Frontal cortex (tissue), 4 donors: Measurements from ENCODE around the gene IZUMO4. TPM values are rescaled to one million over a fixed set of nuclear protein-coding genes. Genes with fewer than 3 reads are reported as not detected.

ENCODE experiments used
- DNase-seq, 2 donors: peaks; one replicate each; pipeline ENCODE4 v3.0.0; 2012; ENCODE audit warnings: low spot score in 2 of 2
- FAIRE-seq: peaks from 2 replicates; lab custom pipeline; 2012; peaks lifted over from hg19 to GRCh38; lab: Jason Lieb, UNC
- total RNA-seq: library from RNA; depleted of rRNA; stranded (reverse); fragments of >200 nt; gene quantifications from one replicate; pipeline ENCODE4 v1.2.3, GENCODE V29; 2014
- donor health status: control.
- donor health status: control.
- donor health status: control.

IZUMO4 gene
- total RNA-seq, 1 donor from 2014 or later, result 2.9 TPM

- DNase-seq, result no peak
- FAIRE-seq, result no peak
Measured at GRCh38 chr19:2136796-2137195, 40.1 kb downstream of the IZUMO4 start.

- FAIRE-seq, result no peak
- DNase-seq, result no peak
Measured at GRCh38 chr19:2138061-2138728, 41.5 kb downstream of the IZUMO4 start.

- FAIRE-seq (no peak), DNase-seq (no peak)
Measured at GRCh38 chr19:2139385-2140137, 42.8 kb downstream of the IZUMO4 start.

GRCh38 chr19:2140138-2140569 is 43.4 kb downstream of the IZUMO4 start:
- FAIRE-seq, result no peak

DNA sequence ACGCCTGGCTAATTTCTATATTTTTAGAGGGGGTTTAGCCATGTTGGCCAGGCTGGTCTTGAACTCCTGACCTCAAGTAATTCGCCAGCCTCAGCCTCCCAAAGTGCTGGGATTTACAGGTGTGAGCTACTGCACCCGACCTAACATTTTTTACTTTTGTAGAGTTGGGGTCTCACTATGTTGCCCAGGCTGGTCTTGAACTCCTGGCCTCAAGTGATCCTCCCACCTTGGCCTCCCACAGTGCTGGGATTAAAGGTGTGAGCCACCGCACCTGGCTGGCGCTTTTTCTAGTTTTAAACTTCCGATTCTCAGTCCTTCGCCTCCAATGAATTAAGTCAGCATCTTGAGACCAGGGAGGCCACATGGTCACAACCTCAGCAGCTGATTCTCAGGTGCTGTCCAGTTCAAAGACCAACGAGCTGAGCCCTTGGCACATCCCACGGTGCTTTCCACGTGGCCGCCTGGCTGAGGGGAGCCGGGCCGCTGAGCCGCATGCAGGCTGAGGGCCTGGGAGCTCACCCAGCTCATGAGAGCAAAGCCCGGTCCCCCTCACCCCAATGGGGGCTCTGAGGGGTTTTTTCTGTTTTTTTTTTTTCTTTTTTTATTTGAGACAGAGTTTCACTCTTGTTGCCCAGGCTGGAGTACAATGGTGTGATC is 45.6 kb downstream of the IZUMO4 start:
- DNase-seq, result no peak
- no peak for FAIRE-seq

More at GRCh38 chr19:2140138-2140569, 43.4 kb downstream of the IZUMO4 start:
- no peak for DNase-seq

GRCh38 chr19:2144190-2144589 is 47.5 kb downstream of the IZUMO4 start:
- no peak for FAIRE-seq

DNA sequence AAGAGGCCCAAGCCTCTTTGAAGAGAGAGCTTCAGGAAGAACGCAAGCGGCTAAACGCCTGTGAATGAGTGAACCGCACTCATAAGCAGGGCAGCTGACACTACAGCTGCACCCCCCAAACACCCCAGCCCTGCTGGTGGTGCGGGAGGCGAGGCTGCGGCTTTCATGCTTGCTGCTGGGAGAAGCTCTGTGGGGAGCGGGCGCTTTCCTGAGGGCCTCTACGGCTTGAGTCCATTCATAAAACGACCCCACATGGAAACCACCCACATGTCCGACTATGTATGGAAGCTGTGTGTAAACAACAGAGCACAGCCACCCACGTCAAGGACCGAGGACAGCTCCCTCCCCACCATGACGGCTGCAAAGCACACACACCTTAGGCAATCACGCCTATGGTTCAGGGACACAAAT is 49.1 kb downstream of the IZUMO4 start:
- DNase-seq (no peak), FAIRE-seq (no peak)

More at GRCh38 chr19:2144190-2144589, 47.5 kb downstream of the IZUMO4 start:
- no peak for DNase-seq

DNA sequence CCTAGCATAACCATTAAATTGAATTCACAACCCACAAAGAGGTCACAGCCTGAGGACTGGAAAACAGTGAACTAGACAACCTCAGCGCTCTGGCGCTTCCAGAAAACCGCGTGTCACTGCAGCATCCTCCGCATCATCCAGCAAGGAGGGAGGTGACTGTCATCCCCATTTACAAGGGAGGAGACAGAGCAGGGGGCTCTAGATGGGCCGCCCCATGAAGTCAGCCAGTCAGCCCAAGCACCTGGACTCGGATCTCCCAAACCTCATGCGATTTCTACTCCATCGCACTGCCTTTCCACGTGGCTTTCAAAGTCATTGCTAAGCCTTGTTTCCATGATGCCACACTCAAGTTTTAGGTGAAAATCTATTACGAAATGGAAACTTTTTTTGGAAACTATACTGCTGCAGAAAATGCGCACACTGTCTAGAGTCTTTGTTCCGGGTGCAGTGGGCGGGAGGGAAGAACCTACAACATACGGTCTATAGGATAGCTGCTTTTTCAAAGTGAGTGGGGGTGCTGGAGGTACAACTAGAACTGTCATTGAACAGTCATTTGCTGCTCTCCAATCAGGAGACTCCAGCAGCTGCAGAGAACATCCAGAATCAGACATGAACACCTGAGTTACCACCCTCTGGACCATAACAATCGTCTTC is 51.9 kb downstream of the IZUMO4 start:
- no peak for DNase-seq
- no peak for FAIRE-seq

Other genes with a start within 250 kb of the IZUMO4 start
- gene REXO1, start 248.4 kb upstream of the IZUMO4 start, total RNA-seq, result 5.3 TPM
- gene KLF16, start 233.3 kb upstream of the IZUMO4 start, total RNA-seq, result 2.9 TPM
- gene ABHD17A, start 211.4 kb upstream of the IZUMO4 start, total RNA-seq, result 42.0 TPM
- 1.2 TPM for gene ADAT3, start 191.5 kb upstream of the IZUMO4 start, total RNA-seq
- gene SCAMP4, start 191.5 kb upstream of the IZUMO4 start, total RNA-seq, result 11.4 TPM
- 41.6 TPM for gene CSNK1G2, start 155.7 kb upstream of the IZUMO4 start, total RNA-seq
- gene BTBD2, start 81.2 kb upstream of the IZUMO4 start, total RNA-seq, result 41.2 TPM
- gene MKNK2, start 45.7 kb upstream of the IZUMO4 start, total RNA-seq, result 18.3 TPM
- 9.4 TPM for gene MOB3A, start 589 bp upstream of the IZUMO4 start, total RNA-seq
- gene AP3D1, start 54.7 kb downstream of the IZUMO4 start, total RNA-seq, result 58.3 TPM
- 4.1 TPM for gene DOT1L, start 67.0 kb downstream of the IZUMO4 start, total RNA-seq
- gene PLEKHJ1, start 139.4 kb downstream of the IZUMO4 start, total RNA-seq, result 40.8 TPM
- gene SF3A2, start 139.9 kb downstream of the IZUMO4 start, total RNA-seq, result 23.2 TPM
- 0.82 TPM for gene AMH, start 152.4 kb downstream of the IZUMO4 start, total RNA-seq
- 2.0 TPM for gene JSRP1, start 159.5 kb downstream of the IZUMO4 start, total RNA-seq
- under 0.01 TPM for gene PEAK3, start 185.3 kb downstream of the IZUMO4 start, total RNA-seq
- 0.82 TPM for gene LINGO3, start 211.2 kb downstream of the IZUMO4 start, total RNA-seq
- 97.4 TPM for gene LSM7, start 231.7 kb downstream of the IZUMO4 start, total RNA-seq
- 16.3 TPM for gene SPPL2B, start 231.8 kb downstream of the IZUMO4 start, total RNA-seq